ENCODE data around the gene GSTM4.

GRCh38 chr1:109655615-109656519, at the start of gene GSTM4:
- TF ChIP-seq CTCF (IDR thresholded peaks at IDR 0.05) (no peak), POLR2A (IDR thresholded peaks at IDR 0.05) (peak; percentile 87), EP300 (IDR thresholded peaks at IDR 0.05; ENCODE audit: low read depth) (no peak), POLR2AphosphoS5 (IDR thresholded peaks at IDR 0.05) (peak; percentile 46 to 88 (median 83))
